Activated CD8-positive, alpha-beta memory T cell treated with anti-CD3 and anti-CD28 coated beads for 1 hour (primary cell): Measurements from ENCODE around the gene PNPLA7.
"Not testable (repeated sequence)": the region's sequence is repeated elsewhere in the genome, so short reads cannot be mapped to it uniquely, and the experiment has no call there.

Experiments
- DNase-seq, 2 donors: peaks; one replicate each; pipeline ENCODE4 v3.0.0-alpha.2; 2020; ENCODE audit warnings: low read depth in 1 of 2; ENCODE audit errors: extremely low read depth in 1 of 2

Gene PNPLA7

DNA sequence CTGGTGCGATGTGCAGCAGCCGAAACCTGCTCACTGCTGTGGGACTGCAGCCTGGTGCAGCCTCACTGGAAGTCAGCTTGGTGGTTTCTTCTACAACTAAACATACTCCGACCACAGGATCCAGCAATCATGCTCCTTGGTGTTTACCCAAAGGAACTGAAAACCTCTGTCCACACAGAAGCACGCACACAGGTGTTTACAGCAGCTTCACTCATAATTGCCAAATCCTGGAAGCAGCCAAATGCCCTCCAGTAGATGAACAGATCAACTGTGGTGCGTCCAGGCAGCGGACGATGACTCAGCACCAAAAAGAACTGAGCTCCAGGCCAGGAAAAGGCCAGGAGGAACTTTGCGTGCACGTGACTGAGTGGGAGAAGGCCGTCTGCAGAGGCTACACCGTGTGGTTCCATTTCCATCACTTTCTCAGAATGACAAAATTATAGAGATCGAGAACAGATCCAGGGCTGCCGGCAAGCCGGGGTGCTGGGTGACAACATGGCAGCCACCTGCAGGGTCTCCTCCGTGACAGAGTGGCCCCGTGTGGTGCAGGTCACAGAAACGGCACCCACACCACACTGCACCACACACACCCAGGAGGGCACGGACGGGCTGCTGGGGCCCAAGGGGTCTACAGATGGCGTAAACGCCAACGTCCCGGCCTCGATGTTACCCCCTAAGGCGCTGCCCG is 68.0 kb downstream of the PNPLA7 start:
- no peak for DNase-seq

DNA sequence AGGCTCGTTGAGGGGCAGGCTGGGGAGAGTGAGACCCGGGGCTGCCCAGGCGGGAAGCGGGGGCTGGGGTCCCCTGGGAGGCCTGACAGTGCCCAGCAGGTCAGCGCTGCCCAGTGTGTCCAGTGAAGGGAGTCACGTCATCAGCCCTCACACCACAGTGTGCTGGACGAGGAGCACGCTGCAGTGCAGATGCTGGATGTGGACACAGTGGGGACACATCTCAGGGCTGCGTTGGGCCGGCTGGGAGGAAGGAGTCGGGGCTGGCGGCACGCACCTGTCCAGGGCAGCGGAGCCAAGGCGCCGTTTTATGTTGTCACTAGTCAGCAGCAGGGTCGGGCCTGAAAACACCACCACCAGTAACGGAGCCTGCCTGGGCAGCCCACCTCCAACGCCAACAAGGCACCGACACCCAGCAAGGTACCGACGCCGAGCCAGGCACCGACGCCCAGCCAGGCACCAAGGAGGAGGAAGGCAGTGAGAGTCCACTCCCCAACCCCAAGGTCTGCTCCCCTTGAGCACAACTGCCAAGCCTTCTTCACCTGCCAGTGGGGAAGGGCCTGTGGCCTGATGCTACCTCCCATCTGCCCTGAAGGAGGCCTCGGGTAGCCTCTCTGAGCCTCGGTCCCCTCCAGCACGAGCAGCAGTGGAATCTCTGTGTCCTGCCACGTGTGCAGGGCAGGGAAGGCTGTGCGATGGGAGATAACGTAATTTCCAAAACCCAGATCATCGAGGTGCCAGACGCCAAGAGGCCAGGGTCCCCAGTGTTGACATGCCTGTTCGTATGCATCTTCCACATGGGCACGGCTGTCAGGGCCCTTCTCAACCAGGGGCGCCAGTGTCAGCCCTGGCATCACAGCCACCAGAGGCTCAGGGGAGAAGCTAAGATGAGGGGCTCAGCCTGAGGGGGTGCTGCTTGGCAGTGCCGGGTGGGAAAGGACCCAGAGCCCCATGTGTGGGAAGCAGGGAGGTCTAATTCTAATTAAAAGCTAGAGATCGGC is 69.2 kb downstream of the PNPLA7 start:
- DNase-seq, result no peak

DNA sequence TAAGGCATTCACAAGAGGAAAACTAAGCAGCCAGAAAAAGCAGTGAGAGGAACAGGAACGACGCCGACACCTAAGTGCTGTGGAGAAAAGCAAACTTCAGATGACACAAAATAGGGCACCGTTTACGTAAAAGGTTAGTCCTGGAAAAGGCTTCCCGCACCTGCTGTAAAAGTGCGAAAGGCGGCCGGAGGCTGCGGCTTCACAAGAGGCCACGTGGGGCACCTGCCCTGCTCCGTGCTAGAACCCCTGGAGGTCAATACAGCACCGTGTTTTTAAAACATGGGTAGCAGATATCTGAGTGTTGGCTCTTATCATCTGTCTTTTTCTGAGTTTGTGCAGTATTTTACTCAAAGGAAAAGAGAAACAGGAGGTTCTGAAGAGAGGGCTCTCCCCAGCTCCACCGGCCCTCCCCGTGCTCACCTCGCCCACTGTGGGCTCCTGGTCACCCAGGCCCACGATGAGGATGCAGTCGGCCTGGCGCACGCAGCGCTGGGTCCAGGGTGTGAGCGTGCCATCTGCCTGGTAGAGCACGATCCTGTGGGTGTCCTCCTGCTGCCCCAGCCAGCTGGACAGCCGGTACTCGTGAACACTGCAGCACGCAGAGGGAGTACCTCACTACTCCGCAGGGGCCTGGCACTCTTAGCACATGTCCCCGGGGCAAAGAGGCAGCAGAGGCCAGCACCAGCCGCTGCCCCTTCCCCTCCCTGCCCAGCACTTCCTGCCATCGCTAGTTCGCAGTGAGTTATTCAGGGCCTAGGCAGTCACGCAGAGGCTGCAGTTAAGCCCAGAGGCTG is 70.1 kb downstream of the PNPLA7 start:
- DNase-seq, result no peak

GRCh38 chr9:137478962-137479861 is 71.0 kb downstream of the PNPLA7 start:
- no peak for DNase-seq

DNA sequence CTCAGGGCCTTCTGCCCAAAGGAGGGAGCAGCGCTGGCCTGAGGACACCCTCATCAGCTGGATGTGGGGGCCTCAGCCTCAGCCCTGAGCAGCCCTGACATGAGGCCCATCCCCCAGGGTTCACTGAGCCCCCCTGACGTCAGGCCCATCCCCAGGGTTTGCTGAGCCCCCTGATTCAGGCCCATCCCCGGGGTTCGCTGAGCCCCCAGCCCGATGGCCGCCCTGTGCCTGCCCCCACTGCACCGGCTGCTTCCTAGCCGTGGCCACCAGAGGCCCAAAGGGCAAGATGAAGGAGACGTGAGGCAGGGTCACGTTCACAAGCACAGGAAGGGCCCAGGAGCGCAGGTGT is 71.6 kb downstream of the PNPLA7 start:
- no peak for DNase-seq

GRCh38 chr9:137477778-137478612 is 72.2 kb downstream of the PNPLA7 start:
- no peak for DNase-seq

DNA sequence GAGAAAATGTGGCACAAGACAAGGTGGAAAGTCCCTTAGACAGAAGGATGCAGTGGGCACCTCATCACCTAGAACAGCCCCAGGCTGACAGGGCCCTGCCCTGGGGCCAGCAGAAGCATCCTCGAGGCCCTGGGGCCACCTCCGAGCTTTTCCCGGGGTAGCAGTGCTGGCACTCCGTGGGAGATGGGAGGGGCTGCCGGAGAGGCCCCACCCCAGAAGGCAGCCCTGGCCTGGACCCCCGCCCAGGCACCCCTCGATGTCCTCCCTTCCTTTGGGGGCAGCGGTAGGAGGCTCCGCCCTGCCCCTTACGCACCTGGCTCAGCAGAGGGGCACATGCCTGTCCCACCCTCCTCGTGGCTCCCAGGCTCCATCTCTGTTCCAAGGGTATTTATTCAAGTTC is 73.3 kb downstream of the PNPLA7 start:
- no peak for DNase-seq

DNA sequence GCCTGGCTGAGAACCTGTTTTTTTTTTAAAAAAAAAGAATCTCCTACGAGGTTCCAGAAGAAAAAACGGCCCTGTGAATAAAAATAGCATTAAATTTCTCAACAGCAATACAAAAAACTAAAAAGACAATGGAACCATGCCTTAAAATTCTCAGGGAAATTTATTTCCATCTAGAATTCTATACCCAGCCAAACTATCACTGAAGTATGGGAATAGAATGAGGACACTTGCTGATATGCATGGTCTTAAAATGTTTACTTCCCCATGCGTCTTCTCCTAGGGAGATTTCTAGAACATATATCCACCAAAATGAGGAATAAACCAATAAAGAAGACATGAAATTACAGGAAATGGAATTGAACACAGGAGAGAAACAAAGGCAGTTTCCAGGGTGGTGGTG is 74.5 kb downstream of the PNPLA7 start:
- DNase-seq, result no peak

DNA sequence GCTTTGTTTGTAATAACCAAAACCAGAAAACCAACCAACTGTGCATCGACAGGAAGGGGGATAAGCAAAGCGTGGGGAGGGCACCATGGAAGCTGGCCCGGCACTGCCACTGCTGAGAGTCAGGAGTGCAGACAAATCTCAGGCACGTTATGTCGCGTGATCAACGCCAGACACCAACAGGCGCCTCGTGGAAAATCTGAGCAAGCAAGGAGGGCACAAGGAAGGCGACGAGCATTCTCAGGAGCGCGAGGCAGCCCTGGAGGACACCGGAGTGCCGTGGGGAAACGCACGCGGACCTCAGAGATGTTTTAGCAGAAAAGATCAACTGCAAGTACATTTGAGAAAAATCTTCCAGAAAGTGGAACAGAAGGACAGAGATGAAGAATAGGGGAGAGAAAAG is 75.9 kb downstream of the PNPLA7 start:
- no peak for DNase-seq

- DNase-seq, result no peak
These were observed 79.4 kb downstream of the PNPLA7 start for GRCh38 chr9:137470785-137471184.

- DNase-seq, result no peak
These were observed 82.3 kb downstream of the PNPLA7 start for GRCh38 chr9:137467896-137468295.

GRCh38 chr9:137467161-137467581 is 83.0 kb downstream of the PNPLA7 start:
- DNase-seq, result no peak

GRCh38 chr9:137466389-137467085 is 83.7 kb downstream of the PNPLA7 start:
- DNase-seq, result not testable (repeated sequence)

DNA sequence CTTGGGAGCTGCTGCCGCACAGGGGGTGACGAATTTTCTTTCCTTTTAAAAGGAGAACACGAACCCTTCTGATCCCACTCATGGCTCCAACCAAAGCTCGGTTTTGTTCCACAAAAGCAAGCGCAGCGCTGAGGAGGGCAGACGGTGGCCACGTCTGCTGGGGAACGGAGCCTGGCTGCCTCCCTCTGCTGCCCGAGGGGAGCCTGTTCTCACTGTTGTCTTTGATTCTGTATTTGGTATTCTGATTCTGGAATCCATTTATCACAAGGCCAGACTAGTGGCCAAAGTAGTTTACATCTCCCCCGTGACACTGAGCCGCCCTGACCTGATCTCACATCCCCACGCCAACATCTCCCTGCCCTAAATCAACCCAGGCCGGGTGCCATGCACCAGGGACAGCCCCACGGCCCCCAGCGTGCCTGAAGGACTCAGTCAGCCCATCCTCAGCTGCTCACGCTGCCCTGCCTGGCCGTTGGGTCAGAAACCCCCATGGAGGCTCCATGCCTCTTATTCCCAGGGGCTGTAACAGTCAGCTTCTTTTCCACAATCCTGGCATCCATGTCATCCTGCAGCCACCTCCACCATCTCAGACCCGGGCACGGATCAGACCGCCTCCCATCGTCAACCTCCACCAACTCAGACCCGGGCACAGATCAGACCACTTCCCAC is 84.3 kb downstream of the PNPLA7 start:
- no peak for DNase-seq

GRCh38 chr9:137465000-137465719 is 85.0 kb downstream of the PNPLA7 start:
- no peak for DNase-seq

- no peak for DNase-seq
These were observed 85.8 kb downstream of the PNPLA7 start for GRCh38 chr9:137464291-137464999.

GRCh38 chr9:137463931-137464290 is 86.3 kb downstream of the PNPLA7 start:
- DNase-seq, result no peak
